Measurements from ENCODE around the gene UPK3B.
"Not testable (repeated sequence)": the region's sequence is repeated elsewhere in the genome, so short reads cannot be mapped to it uniquely, and the experiment has no call there.

Gene UPK3B

DNA sequence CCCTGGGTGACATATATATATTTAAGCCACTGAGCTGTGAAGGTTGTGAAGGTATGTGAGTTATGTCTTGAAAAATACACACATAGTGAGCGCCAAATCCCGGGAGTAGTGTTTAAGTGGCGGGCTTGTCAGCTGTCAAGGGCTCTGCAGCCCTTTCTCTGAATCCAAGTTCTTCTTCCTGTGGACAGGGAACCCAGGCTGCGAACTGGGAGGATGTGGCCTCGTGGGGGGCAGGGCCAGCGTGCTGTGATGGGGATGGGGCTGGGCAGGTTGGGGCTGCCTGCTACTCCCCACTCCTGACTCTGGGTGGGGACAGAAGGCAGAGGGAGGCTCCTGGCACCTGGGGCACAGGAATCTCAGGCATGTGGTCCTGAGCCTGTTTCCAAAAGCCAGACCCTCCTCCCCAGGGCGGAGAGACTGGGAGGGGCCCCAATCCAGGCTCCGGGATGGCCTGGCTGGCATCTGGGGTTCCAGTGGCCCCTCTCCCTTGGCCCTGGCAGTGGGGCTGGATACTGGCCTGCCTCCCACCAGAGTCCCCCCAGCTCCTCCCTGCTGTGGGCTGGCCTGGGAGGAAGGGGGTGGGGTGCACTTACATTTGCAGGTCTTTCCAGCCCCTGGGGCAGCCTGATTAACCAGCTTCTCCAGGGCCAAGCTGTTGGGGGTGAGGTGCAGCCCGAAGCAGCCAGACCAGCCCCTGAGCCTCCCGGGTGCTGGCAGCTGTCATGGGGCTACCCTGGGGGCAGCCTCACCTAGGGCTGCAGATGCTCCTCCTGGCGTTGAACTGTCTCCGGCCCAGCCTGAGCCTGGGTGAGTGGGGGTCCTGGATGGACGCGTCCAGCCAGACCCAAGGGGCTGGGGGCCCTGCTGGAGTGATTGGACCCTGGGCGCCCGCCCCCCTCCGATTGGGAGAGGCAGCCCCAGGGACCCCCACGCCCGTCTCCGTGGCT, at the start of gene UPK3B:
UPK3B (plus strand) TSS at position 622 of the 947 bp plus-strand sequence; CDS start at position 723, 101 bp downstream.
- TF ChIP-seq CREB1 (IDR thresholded peaks at IDR 0.05; ENCODE audit: low read depth) = peak; percentile 29; the same call in 1 of the 2 replicates
- TF ChIP-seq YY1 (IDR thresholded peaks at IDR 0.05; ENCODE audit: low read depth) = peak; percentile 20; the same call in 1 of the 2 replicates
- TF ChIP-seq CEBPB (IDR thresholded peaks at IDR 0.05) = 0 out of 2 replicates have a peak, but pooled peaks have one; percentile 18
- TF ChIP-seq, protein P1, sequence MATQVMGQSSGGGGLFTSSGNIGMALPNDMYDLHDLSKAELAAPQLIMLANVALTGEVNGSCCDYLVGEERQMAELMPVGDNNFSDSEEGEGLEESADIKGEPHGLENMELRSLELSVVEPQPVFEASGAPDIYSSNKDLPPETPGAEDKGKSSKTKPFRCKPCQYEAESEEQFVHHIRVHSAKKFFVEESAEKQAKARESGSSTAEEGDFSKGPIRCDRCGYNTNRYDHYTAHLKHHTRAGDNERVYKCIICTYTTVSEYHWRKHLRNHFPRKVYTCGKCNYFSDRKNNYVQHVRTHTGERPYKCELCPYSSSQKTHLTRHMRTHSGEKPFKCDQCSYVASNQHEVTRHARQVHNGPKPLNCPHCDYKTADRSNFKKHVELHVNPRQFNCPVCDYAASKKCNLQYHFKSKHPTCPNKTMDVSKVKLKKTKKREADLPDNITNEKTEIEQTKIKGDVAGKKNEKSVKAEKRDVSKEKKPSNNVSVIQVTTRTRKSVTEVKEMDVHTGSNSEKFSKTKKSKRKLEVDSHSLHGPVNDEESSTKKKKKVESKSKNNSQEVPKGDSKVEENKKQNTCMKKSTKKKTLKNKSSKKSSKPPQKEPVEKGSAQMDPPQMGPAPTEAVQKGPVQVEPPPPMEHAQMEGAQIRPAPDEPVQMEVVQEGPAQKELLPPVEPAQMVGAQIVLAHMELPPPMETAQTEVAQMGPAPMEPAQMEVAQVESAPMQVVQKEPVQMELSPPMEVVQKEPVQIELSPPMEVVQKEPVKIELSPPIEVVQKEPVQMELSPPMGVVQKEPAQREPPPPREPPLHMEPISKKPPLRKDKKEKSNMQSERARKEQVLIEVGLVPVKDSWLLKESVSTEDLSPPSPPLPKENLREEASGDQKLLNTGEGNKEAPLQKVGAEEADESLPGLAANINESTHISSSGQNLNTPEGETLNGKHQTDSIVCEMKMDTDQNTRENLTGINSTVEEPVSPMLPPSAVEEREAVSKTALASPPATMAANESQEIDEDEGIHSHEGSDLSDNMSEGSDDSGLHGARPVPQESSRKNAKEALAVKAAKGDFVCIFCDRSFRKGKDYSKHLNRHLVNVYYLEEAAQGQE (IDR thresholded peaks at IDR 0.05; ENCODE audit: low read depth) = no peak
- TF ChIP-seq RAD21 (IDR thresholded peaks at IDR 0.05; ENCODE audit: low read depth) = peak; percentile 51; the same call in 1 of the 2 replicates
- peak; percentile 93 for TF ChIP-seq TCF12 (IDR thresholded peaks at IDR 0.05; ENCODE audit: low read depth)
- TF ChIP-seq EGR1 (IDR thresholded peaks at IDR 0.05) = no peak
- TF ChIP-seq EP300 (IDR thresholded peaks at IDR 0.05; ENCODE audit: borderline replicate concordance) = peak; percentile 79
- TF ChIP-seq, protein P2, sequence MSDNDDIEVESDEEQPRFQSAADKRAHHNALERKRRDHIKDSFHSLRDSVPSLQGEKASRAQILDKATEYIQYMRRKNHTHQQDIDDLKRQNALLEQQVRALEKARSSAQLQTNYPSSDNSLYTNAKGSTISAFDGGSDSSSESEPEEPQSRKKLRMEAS (IDR thresholded peaks at IDR 0.05) = peak; percentile 77
- peak; percentile 56; the same call in 1 of the 2 replicates for TF ChIP-seq FOXM1 (IDR thresholded peaks at IDR 0.05; ENCODE audit: borderline replicate concordance, low read depth)
- TF ChIP-seq TAF1 (IDR thresholded peaks at IDR 0.05; ENCODE audit: low read depth) = no peak; the same call in 1 of the 2 replicates
- peak; percentile 93 for TF ChIP-seq ZBTB7A (IDR thresholded peaks at IDR 0.05; ENCODE audit: low read depth)
- peak; percentile 43 for TF ChIP-seq NFIC (IDR thresholded peaks at IDR 0.05)
- peak; percentile 97 for TF ChIP-seq TEAD4 (IDR thresholded peaks at IDR 0.05)
- TF ChIP-seq, protein P3, sequence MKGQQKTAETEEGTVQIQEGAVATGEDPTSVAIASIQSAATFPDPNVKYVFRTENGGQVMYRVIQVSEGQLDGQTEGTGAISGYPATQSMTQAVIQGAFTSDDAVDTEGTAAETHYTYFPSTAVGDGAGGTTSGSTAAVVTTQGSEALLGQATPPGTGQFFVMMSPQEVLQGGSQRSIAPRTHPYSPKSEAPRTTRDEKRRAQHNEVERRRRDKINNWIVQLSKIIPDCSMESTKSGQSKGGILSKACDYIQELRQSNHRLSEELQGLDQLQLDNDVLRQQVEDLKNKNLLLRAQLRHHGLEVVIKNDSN (IDR thresholded peaks at IDR 0.05) = peak; percentile 34

DNA sequence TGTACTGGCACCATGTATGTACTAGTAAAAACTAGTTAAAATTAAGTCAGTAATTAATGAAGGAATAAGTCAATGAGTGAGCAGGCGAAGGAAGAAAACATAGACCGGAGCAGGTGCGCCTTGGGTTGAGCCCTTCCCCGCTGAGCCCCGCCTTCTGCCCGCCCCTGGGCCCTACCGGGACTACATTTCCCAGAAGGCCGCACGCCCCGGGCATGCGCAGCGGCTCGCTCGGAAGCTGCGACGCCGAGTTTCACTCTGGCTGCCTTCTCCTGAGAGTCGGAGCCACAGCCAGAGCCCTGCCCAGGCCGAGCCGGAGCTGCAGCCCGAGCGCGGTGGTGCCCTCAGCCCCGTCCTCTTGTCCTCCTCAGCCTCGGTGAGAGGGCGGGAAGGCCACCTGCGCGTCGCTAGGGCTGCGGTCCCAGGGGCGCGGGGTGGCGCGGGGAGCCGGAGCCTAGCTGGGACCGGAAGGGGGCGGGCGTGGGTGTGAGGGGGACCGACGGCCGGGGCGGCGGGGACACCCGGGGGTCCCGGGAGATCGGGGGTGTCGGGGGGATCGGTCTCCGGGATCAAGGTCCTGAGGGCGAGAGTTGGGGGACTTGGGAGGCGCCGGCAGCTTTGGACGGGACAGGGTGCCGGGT, 48.8 kb upstream of the UPK3B start, which contains the start of gene DTX2:
DTX2 (plus strand) TSS at position 246 of the 638 bp plus-strand sequence. CDS start 18,801 bp downstream, outside the sequence.
- not testable (repeated sequence) for TF ChIP-seq TEAD4 (IDR thresholded peaks at IDR 0.05); EP300 (IDR thresholded peaks at IDR 0.05; ENCODE audit: borderline replicate concordance); YY1 (IDR thresholded peaks at IDR 0.05; ENCODE audit: low read depth)

DNA sequence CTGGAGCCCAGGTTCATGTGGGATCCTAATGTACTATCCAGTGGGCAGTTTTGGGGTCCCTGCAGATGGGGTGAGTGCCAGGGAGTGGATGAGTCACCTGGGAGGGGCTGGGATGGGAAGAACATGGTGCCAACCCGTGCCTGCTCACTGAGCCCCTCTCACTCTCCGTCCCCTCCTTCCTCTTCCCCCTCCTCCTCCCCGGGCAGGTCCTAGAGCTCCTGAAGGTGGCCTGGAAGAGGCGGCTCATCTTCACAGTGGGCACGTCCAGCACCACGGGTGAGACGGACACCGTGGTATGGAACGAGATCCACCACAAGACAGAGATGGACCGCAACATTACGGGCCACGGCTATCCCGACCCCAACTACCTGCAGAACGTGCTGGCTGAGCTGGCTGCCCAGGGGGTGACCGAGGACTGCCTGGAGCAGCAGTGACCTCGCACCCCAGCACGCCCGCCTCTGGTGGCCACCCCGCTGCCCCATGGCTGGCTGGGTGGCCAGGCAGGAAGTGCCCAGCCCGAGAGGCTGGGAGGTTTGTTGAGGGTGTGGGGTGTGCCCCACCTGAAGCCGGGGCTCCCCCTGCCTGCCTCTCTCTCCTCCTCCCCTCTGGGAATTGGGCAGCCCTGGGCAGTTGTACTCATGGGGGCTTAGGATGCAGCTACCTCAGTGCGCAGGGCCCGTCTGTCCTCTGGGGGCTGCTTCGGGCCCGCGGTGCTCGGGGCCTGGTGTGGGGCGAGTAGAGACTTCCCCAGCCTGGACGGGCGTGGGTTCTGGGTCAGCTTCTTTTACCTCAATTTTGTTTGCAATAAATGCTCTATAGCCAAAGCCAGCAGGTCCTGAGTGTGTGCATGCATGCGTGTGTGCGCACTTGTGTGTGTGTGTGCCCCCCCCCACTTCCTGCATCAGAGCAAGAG, 4.9 kb upstream of the UPK3B start:
- TF ChIP-seq FOXM1 (IDR thresholded peaks at IDR 0.05; ENCODE audit: borderline replicate concordance, low read depth) (no peak), CEBPB (IDR thresholded peaks at IDR 0.05) (no peak), ZBTB7A (IDR thresholded peaks at IDR 0.05; ENCODE audit: low read depth) (no peak), YY1 (IDR thresholded peaks at IDR 0.05; ENCODE audit: low read depth) (no peak), TEAD4 (IDR thresholded peaks at IDR 0.05) (no peak), TAF1 (IDR thresholded peaks at IDR 0.05; ENCODE audit: low read depth) (no peak)
- TF ChIP-seq, protein P2 (IDR thresholded peaks at IDR 0.05) = no peak
- TF ChIP-seq, protein P1 (IDR thresholded peaks at IDR 0.05; ENCODE audit: low read depth) = no peak

DNA sequence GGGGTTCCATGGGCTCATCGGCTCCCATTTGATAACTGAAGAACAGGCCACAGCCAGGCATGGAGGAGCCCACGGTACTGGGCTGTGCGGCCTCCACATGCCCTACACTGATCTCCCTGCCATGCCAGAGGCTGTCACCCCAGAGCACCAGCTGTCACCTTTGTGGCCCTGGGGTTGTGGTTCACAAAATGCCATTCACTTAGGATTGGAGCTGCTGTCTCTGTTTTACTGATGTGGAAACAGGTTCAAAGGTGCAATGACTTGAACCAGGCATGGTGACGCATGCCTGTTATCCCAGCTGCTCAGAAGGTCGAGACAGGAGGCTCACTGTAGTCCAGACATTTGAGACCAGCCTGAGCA, 4.3 kb upstream of the UPK3B start:
- TF ChIP-seq, protein P2 (IDR thresholded peaks at IDR 0.05) = no peak
- no peak for TF ChIP-seq FOXM1 (IDR thresholded peaks at IDR 0.05; ENCODE audit: borderline replicate concordance, low read depth)
- TF ChIP-seq CEBPB (IDR thresholded peaks at IDR 0.05) = no peak
- TF ChIP-seq TAF1 (IDR thresholded peaks at IDR 0.05; ENCODE audit: low read depth) = no peak

Measured in Ishikawa (cell line).